HG03025 (cell line): ENCODE results near the gene NFATC2.

Source experiments
- ATAC-seq: cut with Tn5 transposase; IDR thresholded peaks from one replicate; pipeline ENCODE4 v1.9.1; 2021; ENCODE audit warnings: mild to moderate bottlenecking, moderate library complexity; ENCODE audit not compliant: unreplicated experiment, low FRiP score

NFATC2 gene

GRCh38 chr20:51542571-51543421 is at the start of gene NFATC2:
Gene NFATC2, minus strand, starts transcription at chr20:51542719. Its CDS starts 220 bp downstream, at chr20:51542499.
- no peak for ATAC-seq

GRCh38 chr20:51591871-51592270 is 49.4 kb upstream of the NFATC2 start:
- no peak for ATAC-seq

GRCh38 chr20:51588762-51589161 is 46.2 kb upstream of the NFATC2 start:
- ATAC-seq, result no peak

GRCh38 chr20:51587145-51587544 is 44.6 kb upstream of the NFATC2 start:
- no peak for ATAC-seq

- ATAC-seq, result no peak
Measured at GRCh38 chr20:51586005-51586440, 43.5 kb upstream of the NFATC2 start.

- no peak for ATAC-seq
Measured at GRCh38 chr20:51585148-51585547, 42.6 kb upstream of the NFATC2 start.

- ATAC-seq, result no peak
Measured at GRCh38 chr20:51584737-51585136, 42.2 kb upstream of the NFATC2 start.

GRCh38 chr20:51584116-51584515 is 41.6 kb upstream of the NFATC2 start:
- no peak for ATAC-seq

- ATAC-seq, result no peak
Measured at GRCh38 chr20:51583499-51583898, 41.0 kb upstream of the NFATC2 start.

- ATAC-seq, result no peak
Measured at GRCh38 chr20:51583073-51583472, 40.6 kb upstream of the NFATC2 start.

GRCh38 chr20:51581571-51581970 is 39.1 kb upstream of the NFATC2 start:
- ATAC-seq, result no peak

- ATAC-seq, result no peak
Measured at GRCh38 chr20:51579137-51579536, 36.6 kb upstream of the NFATC2 start.

GRCh38 chr20:51578145-51578459 is 35.6 kb upstream of the NFATC2 start:
- ATAC-seq, result no peak

- no peak for ATAC-seq
Measured at GRCh38 chr20:51577432-51578144, 35.1 kb upstream of the NFATC2 start.

- no peak for ATAC-seq
Measured at GRCh38 chr20:51575486-51575885, 33.0 kb upstream of the NFATC2 start.

- ATAC-seq, result no peak
Measured at GRCh38 chr20:51574248-51575033, 31.9 kb upstream of the NFATC2 start.

- ATAC-seq, result no peak
Measured at GRCh38 chr20:51573576-51574243, 31.2 kb upstream of the NFATC2 start.

- no peak for ATAC-seq
Measured at GRCh38 chr20:51571460-51571794, 28.9 kb upstream of the NFATC2 start.

- ATAC-seq, result no peak
Measured at GRCh38 chr20:51570739-51571459, 28.4 kb upstream of the NFATC2 start.
